Measurements from ENCODE around the gene DTNB.

- TF ChIP-seq CTCF (IDR thresholded peaks at IDR 0.05): no peak
- TF ChIP-seq POLR2A (IDR thresholded peaks at IDR 0.05): peak; percentile 37 to 51
Observed at GRCh38 chr2:25341753-25342371, 331.5 kb downstream of the DTNB start, which contains the start of gene DNMT3A.
